ENCODE measurements around the gene TMEM109. TPM values are rescaled to one million over a fixed set of nuclear protein-coding genes. Genes with fewer than 3 reads are reported as not detected.

Gene TMEM109
- total and polyA plus RNA-seq, 8 donors: 82.9 to 130 (median 92.7) TPM

DNA sequence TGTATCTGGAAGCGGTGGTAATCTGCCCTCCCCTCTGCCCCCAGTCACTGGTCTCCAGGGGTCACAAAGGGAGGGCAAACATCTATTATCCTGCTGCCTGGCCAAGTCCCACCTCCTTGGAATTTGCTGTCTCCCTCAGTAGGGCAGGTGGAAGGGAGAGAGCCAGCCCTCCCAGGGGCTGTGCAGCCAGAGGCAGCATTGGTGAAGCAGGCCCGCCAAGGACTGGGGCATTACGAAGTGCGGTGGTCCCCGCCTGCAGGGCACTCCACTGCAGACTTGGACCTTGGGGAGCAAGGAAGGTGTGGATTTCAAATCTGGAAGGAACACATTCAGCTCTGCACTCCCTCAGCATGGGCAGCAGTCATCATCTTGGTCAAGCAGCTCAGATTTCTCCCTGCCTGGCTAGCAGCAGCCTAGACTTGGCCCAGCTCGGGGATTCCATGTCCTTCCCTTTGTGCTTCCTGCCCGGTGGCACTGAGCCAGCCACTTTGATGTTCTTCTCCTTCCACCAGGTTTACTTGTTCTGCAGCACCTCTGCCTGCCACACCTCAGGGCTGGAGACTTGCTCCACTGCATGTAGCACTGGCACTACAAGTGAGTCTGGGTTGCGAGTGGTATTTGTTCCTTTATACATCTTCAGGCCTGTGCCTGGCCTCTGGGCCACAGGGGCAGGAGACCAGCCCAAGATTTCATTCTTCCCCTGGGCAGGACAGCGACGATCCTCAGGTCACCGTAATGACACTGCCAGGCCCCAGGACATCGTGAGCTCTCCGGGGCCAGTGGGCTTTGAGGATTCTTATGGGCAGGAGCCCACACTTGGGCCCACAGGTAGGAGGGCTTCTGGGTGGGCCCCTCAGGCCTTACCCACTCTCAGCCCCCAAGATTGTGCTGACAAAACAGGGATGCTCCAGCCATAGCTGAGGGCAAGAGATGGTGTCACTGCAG lies 39.3 kb upstream of the TMEM109 start:
- ATAC-seq (no peak), DNase-seq (no peak)
- Histone ChIP-seq H3K27ac (no peak overlapping the region), H3K36me3 (peaks cover 0 to 7% of the 10 kb centered on the region in 2 donors), H3K9me3 (no peaks in the 10 kb centered on the region), H3K4me3 (no peak overlapping the region), H3K4me1 (peaks cover 0 to 14% of the 10 kb centered on the region in 2 donors), H3K27me3 (no peaks in the 10 kb centered on the region)
- TF ChIP-seq, protein P1, sequence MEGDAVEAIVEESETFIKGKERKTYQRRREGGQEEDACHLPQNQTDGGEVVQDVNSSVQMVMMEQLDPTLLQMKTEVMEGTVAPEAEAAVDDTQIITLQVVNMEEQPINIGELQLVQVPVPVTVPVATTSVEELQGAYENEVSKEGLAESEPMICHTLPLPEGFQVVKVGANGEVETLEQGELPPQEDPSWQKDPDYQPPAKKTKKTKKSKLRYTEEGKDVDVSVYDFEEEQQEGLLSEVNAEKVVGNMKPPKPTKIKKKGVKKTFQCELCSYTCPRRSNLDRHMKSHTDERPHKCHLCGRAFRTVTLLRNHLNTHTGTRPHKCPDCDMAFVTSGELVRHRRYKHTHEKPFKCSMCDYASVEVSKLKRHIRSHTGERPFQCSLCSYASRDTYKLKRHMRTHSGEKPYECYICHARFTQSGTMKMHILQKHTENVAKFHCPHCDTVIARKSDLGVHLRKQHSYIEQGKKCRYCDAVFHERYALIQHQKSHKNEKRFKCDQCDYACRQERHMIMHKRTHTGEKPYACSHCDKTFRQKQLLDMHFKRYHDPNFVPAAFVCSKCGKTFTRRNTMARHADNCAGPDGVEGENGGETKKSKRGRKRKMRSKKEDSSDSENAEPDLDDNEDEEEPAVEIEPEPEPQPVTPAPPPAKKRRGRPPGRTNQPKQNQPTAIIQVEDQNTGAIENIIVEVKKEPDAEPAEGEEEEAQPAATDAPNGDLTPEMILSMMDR (IDR thresholded peaks at IDR 0.05): no peak
- intact Hi-C loops (cut with DNase I): no loop called here

- Histone ChIP-seq H3K9me3 (no peaks in the 10 kb centered on the region), H3K27ac (no peak overlapping the region), H3K36me3 (peaks cover 0 to 12% of the 10 kb centered on the region in 2 donors), H3K27me3 (no peaks in the 10 kb centered on the region), H3K4me3 (no peak overlapping the region), H3K4me1 (peaks cover 0 to 14% of the 10 kb centered on the region in 2 donors)
- TF ChIP-seq, protein P1 (IDR thresholded peaks at IDR 0.05): no peak
- ATAC-seq: no peak
- intact Hi-C loops (cut with DNase I): no loop called here
- no peak for DNase-seq
These were observed 38.4 kb upstream of the TMEM109 start for GRCh38 chr11:60875366-60876167.

DNA sequence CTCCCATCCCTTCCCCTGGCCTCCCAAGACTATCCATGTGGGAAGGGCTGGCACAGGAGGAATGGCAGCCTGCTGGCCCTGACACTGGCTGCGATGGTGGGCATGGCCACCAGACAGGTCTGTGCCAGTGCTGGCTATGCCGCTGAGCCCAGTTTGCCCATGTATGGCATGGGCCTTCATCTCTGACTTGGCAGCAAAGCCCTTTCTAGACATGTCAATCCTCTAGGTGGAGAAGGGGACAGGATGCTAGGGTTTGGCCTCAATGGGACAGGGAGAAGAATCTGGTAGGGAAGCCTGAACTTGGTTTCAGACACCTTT lies 37.8 kb upstream of the TMEM109 start:
- DNase-seq: no peak
- Histone ChIP-seq H3K27me3 (no peaks in the 10 kb centered on the region), H3K36me3 (peaks cover 0 to 15% of the 10 kb centered on the region in 2 donors), H3K27ac (no peak overlapping the region), H3K4me3 (no peak overlapping the region), H3K4me1 (peaks cover 0 to 14% of the 10 kb centered on the region in 2 donors), H3K9me3 (no peaks in the 10 kb centered on the region)
- intact Hi-C loops (cut with DNase I): no loop called here
- no peak for ATAC-seq
- TF ChIP-seq, protein P1 (IDR thresholded peaks at IDR 0.05): no peak

- intact Hi-C loops (cut with DNase I): no loop called here
- no peaks in the 10 kb centered on the region for H3K9me3 ChIP-seq
- TF ChIP-seq, protein P1 (IDR thresholded peaks at IDR 0.05): no peak
- DNase-seq (no peak), ATAC-seq (no peak)
- no peaks in the 10 kb centered on the region for H3K27me3 ChIP-seq
- H3K4me1 ChIP-seq: no peaks in the 10 kb centered on the region
- no peak overlapping the region for H3K27ac ChIP-seq
- no peak overlapping the region for H3K4me3 ChIP-seq
- peaks cover 0 to 19% of the 10 kb centered on the region in 2 donors for H3K36me3 ChIP-seq
These were observed 35.5 kb upstream of the TMEM109 start for GRCh38 chr11:60878245-60879101.

Measured in left lung (tissue), 10 donors.